GM18520 (cell line): ENCODE measurements around the gene FAM120A.
"Not testable (repeated sequence)": the region's sequence is repeated elsewhere in the genome, so short reads cannot be mapped to it uniquely, and the experiment has no call there.

ENCODE experiments used
- ATAC-seq: cut with Tn5 transposase; IDR thresholded peaks from one replicate; pipeline ENCODE4 v1.9.1; 2021; ENCODE audit not compliant: unreplicated experiment

FAM120A gene

GRCh38 chr9:93450945-93451815 lies at the start of gene FAM120A:
TSS of gene FAM120A (plus strand) at chr9:93451685. CDS start at chr9:93451916, 231 bp downstream.
- peak; percentile 44 for ATAC-seq

- no peak for ATAC-seq
These were observed 45.1 kb upstream of the FAM120A start for GRCh38 chr9:93406371-93406770.

- ATAC-seq: no peak
These were observed 38.0 kb upstream of the FAM120A start for GRCh38 chr9:93413530-93413929.

- ATAC-seq: no peak
These were observed 36.3 kb upstream of the FAM120A start for GRCh38 chr9:93415176-93415690.

- ATAC-seq: no peak
These were observed 34.8 kb upstream of the FAM120A start for GRCh38 chr9:93416530-93417235.

- ATAC-seq: no peak
These were observed 33.9 kb upstream of the FAM120A start for GRCh38 chr9:93417538-93417937.

GRCh38 chr9:93419023-93419422 lies 32.5 kb upstream of the FAM120A start:
- no peak for ATAC-seq

- no peak for ATAC-seq
These were observed 28.4 kb upstream of the FAM120A start for GRCh38 chr9:93422977-93423616.

GRCh38 chr9:93427655-93428379 lies 23.7 kb upstream of the FAM120A start:
- ATAC-seq: no peak

GRCh38 chr9:93431539-93432105 lies 19.9 kb upstream of the FAM120A start:
- ATAC-seq: no peak

- ATAC-seq: no peak
These were observed 18.5 kb upstream of the FAM120A start for GRCh38 chr9:93432964-93433363.

GRCh38 chr9:93434056-93434455 lies 17.4 kb upstream of the FAM120A start:
- no peak for ATAC-seq

- no peak for ATAC-seq
These were observed 16.1 kb upstream of the FAM120A start for GRCh38 chr9:93435386-93435785.

GRCh38 chr9:93436218-93436617 lies 15.3 kb upstream of the FAM120A start:
- no peak for ATAC-seq

- no peak for ATAC-seq
These were observed 14.7 kb upstream of the FAM120A start for GRCh38 chr9:93436655-93437407.

- no peak for ATAC-seq
These were observed 13.5 kb upstream of the FAM120A start for GRCh38 chr9:93437996-93438395.

- not testable (repeated sequence) for ATAC-seq
These were observed 12.2 kb upstream of the FAM120A start for GRCh38 chr9:93439301-93439700.

GRCh38 chr9:93440896-93441580 lies 10.4 kb upstream of the FAM120A start:
- no peak for ATAC-seq

- no peak for ATAC-seq
These were observed 5.4 kb upstream of the FAM120A start for GRCh38 chr9:93446073-93446472.
